H7 (cell line): ENCODE results near the gene GAS7. TPM values are rescaled to one million over a fixed set of nuclear protein-coding genes. Genes with fewer than 3 reads are reported as not detected.

Source experiments
- DNase-seq: peaks from one replicate; pipeline ENCODE4 v3.0.0; 2012
- H3K27me3 ChIP-seq: 2 replicates; pipeline ENCODE4 v1.6.0; 2011; ENCODE audit warnings: mild to moderate bottlenecking, low read length; ENCODE audit not compliant: control insufficient read depth, insufficient read depth
- H3K36me3 ChIP-seq: replicated peaks from 2 replicates; pipeline ENCODE4 v1.5.1; 2011; ENCODE audit warnings: low read length; ENCODE audit not compliant: control insufficient read depth, insufficient read depth
- H3K4me3 ChIP-seq: 2 replicates; pipeline ENCODE4 v1.5.1; 2011; ENCODE audit warnings: low read depth, mild to moderate bottlenecking, control low read depth, low read length, moderate library complexity; ENCODE audit not compliant: insufficient read depth
- total RNA-seq: library from RNA; depleted of rRNA; stranded (reverse); fragments of >200 nt; shearing (Covaris generic); gene quantifications from 2 replicates; pipeline ENCODE4 v1.2.3, GENCODE V29; 2014

GAS7 gene
- total RNA-seq, 1 experiment from 2014 or later = 4.2 TPM

DNA sequence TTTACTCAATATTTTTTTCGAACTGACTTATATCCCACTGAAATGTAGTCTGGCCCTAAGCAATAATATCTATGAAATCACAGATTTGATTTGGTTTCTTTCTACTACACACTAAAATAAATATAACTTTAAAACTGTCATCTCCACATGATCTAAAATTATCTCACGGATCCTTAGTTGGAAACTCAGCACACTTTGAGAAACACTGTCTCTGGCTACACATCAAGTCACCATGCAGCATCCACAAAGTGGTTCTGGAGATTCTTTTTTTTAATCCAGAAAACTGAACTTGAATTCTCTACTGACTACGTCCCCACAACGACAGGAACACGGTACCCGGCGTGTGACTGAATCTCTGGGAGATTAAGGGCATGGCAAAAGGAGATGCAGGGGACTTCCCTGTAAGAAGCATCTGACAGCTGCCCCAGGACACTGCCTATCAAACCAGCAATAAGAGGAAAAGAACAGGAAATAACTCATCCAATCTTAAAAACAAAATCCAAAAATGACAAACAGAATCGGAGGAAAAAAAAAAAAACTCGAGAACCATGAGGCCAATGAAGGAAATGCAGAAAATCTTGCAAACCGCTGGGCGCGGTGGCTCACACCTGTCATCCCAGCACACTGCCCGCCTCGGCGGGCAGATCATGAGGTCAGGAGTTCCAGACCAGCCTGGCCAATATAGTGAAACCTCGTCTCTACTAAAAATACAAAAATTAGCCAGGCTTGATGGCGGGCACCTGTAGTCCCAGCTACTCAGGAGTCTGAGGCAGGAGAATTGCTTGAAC is 152.3 kb downstream of the GAS7 start:
- no peak for DNase-seq
- H3K27me3 ChIP-seq = no peaks in the 10 kb centered on the region
- H3K36me3 ChIP-seq = no peaks in the 10 kb centered on the region
- H3K4me3 ChIP-seq = no peak overlapping the region

DNA sequence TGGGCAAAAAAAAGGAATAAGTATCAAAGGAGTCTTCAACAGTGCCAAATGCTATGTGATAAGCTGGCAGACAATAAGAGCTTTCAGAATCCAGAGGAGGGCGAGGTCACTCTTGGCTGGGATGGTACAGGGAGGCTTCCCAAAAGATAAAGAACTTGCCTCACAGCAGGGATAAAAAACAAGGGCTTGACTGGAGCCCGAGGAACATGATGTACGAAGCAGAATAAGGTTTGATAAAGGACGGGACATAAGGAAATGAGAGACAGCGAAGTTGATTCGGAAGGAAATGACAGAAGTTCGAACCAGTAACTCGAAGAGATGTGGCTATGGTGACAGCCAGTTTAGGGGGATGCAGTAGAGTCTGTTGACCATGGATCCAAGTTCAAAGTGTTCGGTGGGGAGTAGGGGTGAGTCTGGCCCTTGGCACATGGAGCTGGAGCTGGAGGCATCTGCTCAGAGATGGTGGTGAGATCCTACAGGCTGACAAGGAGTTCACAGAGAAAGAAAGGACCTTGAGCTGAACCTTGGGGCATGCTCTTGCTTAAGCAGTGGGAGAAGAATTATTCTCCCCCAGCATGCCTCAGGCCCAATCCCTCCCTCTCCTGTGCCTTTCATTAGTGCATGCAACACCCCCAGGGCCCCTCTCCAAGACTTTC is 155.7 kb downstream of the GAS7 start:
- Histone ChIP-seq H3K27me3 (no peaks in the 10 kb centered on the region), H3K4me3 (no peak overlapping the region), H3K36me3 (no peaks in the 10 kb centered on the region)
- DNase-seq = no peak

- Histone ChIP-seq H3K27me3 (no peaks in the 10 kb centered on the region), H3K4me3 (no peak overlapping the region), H3K36me3 (no peaks in the 10 kb centered on the region)
- no peak for DNase-seq
Measured at GRCh38 chr17:10041916-10042588, 156.4 kb downstream of the GAS7 start.

GRCh38 chr17:10041287-10041612 is 157.2 kb downstream of the GAS7 start:
- no peaks in the 10 kb centered on the region for H3K27me3 ChIP-seq
- no peaks in the 10 kb centered on the region for H3K36me3 ChIP-seq
- H3K4me3 ChIP-seq = no peak overlapping the region
- DNase-seq = no peak

- DNase-seq = no peak
- Histone ChIP-seq H3K36me3 (no peaks in the 10 kb centered on the region), H3K27me3 (no peaks in the 10 kb centered on the region), H3K4me3 (no peak overlapping the region)
Measured at GRCh38 chr17:10036511-10037061, 161.8 kb downstream of the GAS7 start.

- Histone ChIP-seq H3K27me3 (no peaks in the 10 kb centered on the region), H3K4me3 (no peak overlapping the region), H3K36me3 (no peaks in the 10 kb centered on the region)
- DNase-seq = no peak
Measured at GRCh38 chr17:10035885-10036284, 162.5 kb downstream of the GAS7 start.

GRCh38 chr17:10034719-10035475 is 163.5 kb downstream of the GAS7 start:
- DNase-seq = no peak
- H3K4me3 ChIP-seq = no peak overlapping the region
- H3K27me3 ChIP-seq = no peaks in the 10 kb centered on the region
- H3K36me3 ChIP-seq = no peaks in the 10 kb centered on the region

GRCh38 chr17:10033959-10034358 is 164.4 kb downstream of the GAS7 start:
- DNase-seq = no peak
- no peaks in the 10 kb centered on the region for H3K36me3 ChIP-seq
- H3K27me3 ChIP-seq = no peaks in the 10 kb centered on the region
- H3K4me3 ChIP-seq = no peak overlapping the region

- Histone ChIP-seq H3K4me3 (no peak overlapping the region), H3K36me3 (no peaks in the 10 kb centered on the region), H3K27me3 (no peaks in the 10 kb centered on the region)
- DNase-seq = no peak
Measured at GRCh38 chr17:10033449-10033848, 165.0 kb downstream of the GAS7 start.

GRCh38 chr17:10032118-10032852 is 166.1 kb downstream of the GAS7 start:
- Histone ChIP-seq H3K27me3 (no peaks in the 10 kb centered on the region), H3K4me3 (no peak overlapping the region), H3K36me3 (no peaks in the 10 kb centered on the region)
- no peak for DNase-seq

GRCh38 chr17:10031606-10032005 is 166.8 kb downstream of the GAS7 start:
- Histone ChIP-seq H3K4me3 (no peak overlapping the region), H3K27me3 (no peaks in the 10 kb centered on the region), H3K36me3 (no peaks in the 10 kb centered on the region)
- DNase-seq = no peak

GRCh38 chr17:10031127-10031526 is 167.3 kb downstream of the GAS7 start:
- Histone ChIP-seq H3K27me3 (no peaks in the 10 kb centered on the region), H3K4me3 (no peak overlapping the region), H3K36me3 (no peaks in the 10 kb centered on the region)
- DNase-seq = no peak

GRCh38 chr17:10029129-10029528 is 169.3 kb downstream of the GAS7 start:
- DNase-seq = no peak
- Histone ChIP-seq H3K4me3 (no peak overlapping the region), H3K27me3 (no peaks in the 10 kb centered on the region), H3K36me3 (no peaks in the 10 kb centered on the region)
